ENCODE measurements around the gene DHX29.
"Not testable (repeated sequence)": the region's sequence is repeated elsewhere in the genome, so short reads cannot be mapped to it uniquely, and the experiment has no call there.

DHX29 gene

GRCh38 chr5:55318237-55318636 is 10.7 kb upstream of the DHX29 start:
- DNase-seq (ENCODE audit: insufficient read length, low spot score); FAIRE-seq: not testable (repeated sequence)

GRCh38 chr5:55316837-55317236 is 9.3 kb upstream of the DHX29 start:
- FAIRE-seq, result no peak
- DNase-seq (ENCODE audit: insufficient read length, low spot score), result no peak

DNA sequence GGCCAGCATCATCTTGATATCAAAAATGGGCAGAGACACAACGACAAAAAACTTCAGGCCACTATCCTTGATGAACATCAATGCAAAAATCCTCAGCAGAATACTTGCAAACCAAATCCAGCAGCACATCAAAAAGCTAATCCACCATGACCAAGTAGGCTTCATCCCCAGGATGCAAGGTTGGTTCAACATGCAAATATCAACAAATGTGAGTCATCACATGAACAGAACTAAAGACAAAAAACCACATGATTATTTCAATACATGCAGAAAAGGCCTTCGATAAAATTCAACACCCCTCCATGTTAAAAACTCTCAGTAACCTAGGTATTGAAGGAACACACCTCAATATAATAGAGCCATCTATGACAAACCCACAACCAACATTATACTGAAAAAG is 8.8 kb upstream of the DHX29 start:
- FAIRE-seq, result no peak
- DNase-seq (ENCODE audit: insufficient read length, low spot score), result no peak

DNA sequence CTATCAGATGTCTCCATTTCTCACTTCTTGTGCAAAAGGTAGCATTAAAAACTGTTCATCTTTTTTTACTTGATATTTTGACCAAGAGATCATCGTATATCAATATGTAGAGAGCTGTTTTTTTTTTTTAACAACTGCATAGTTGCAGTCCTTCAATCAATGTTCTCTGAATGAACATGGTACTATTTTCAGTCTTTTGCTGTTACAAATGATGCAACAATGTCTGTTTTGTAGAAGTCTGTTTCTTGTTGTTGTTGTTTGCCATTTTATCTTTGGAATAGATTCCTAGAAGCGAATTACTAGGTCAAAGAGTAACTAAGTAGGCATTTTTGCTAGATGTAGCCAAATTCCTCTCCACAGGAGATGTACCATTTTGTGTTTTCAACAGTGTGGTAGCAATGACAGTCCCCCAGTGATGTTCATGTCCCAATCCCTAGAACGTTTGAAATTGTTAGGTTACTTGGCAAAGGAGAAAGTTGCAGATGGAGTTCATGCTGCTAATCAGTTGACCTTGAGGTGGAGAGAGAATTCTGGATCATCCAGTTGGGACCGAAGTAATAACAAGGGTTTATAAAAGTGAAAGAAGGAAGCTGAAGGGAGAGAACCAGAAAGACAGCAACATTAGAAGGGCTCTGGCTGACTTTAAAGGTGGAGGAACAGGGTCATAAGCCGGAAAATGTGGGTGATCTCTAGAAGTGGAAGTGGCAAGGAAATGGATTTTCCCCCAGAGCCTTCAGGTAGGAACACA is 6.5 kb upstream of the DHX29 start:
- peak; percentile 47 for FAIRE-seq
- no peak for DNase-seq (ENCODE audit: insufficient read length, low spot score)

DNA sequence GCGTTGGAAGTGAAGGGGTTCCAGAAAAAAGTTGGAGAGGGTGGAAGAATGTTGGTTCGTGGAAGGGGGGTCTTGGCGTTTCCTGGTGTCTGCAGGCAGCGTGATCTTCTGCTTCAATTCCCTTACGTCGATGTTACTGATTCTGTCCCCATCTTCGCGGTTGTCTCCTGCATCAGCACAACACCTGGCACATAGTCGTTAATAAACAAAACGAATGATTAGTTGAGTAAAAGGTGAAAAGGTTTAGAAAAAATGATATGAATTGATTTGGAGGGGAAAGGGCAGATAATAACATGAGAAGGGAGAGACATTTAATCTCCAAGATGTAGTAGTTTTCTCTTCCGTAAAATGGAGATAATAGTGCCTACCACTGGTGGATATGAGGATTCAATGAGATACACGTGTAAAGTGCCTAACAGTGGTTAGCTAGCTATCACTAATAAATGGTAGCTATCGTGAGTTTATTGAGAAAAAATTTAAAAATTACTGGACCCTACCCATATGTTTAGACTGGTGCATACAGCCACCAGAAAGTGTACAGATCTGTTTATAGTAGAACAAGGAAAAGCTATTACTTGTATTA is 851 bp upstream of the DHX29 start:
- FAIRE-seq (no peak), DNase-seq (ENCODE audit: insufficient read length, low spot score) (no peak)

DNA sequence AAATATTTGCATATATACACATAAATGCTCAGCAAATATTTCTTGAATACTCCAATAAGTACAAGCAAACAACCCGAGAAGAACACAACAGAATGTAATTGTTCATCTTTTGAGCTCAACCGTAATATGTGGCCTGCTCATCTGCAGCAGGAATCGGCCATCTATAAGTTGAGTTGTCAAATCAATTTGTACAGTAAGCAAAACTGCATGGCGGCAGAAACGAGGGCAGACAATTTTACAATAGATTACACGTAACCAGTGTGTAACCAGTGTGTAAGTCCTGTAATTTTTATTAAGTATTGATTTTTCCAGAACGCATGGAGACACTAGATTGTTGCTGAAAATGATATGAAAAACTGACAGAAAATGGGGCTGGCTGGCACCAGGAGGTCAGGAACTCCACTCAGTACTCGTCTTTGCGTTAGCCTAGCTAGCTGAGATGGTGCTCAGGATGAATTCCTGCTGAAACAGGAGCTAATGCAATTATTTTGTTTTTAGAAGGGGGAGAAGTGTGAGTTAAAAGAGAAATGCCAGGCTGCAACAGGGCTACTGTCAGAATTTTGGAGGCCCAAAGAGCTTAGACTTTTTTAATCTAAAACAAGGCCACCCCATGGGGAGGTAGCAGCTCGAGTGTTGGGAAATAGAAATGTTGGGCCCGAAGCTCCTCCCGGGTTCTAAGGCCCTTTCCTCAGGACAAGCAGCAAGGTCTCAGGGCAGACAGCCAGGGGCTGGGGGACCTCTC is 682 bp downstream of the DHX29 start:
- DNase-seq (ENCODE audit: insufficient read length, low spot score), result no peak
- FAIRE-seq, result no peak

GRCh38 chr5:55305345-55305744 is 2.1 kb downstream of the DHX29 start:
- FAIRE-seq, result no peak
- no peak for DNase-seq (ENCODE audit: insufficient read length, low spot score)

DNA sequence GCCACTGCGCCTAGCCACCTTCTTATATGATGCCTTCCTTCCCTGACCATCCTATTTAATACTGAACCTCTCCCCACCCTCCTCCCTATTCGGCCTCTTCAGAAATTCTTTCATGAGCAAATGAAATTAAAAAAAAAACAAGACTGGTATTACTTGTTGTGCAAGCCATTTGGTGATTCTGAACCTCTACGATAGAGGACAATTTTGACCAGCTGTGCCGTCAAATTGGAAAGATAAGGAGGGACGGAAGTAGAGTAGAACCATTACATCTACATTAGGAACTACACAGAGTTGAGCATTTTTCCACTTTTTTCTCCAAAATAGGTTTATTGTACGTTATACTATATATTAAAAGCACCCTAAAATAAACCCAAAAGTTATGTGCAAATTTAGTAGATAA is 2.9 kb downstream of the DHX29 start:
- FAIRE-seq (no peak), DNase-seq (ENCODE audit: insufficient read length, low spot score) (no peak)

DNA sequence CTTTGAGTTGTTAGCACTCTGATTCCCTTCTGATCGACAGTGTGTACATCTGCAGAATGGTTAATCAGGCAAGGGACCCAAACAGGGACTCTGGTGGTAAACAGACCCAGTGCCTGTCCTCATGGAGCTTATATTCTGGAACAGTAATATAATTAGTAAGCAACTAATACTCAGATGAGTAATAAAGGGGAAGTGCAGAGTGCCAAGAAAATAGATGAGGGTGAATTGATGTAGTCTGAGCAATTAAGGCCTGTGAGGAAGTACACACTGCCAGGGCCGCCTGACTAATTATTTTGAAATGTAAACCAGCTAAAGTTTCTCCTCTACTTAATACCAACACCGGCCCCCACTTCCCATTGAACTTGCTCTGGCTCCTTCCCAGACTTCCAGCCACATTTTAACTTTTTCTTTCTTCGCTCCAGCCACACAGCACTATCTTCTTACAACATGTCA is 4.2 kb downstream of the DHX29 start:
- no peak for FAIRE-seq

GRCh38 chr5:55300890-55301289 is 6.6 kb downstream of the DHX29 start:
- no peak for DNase-seq (ENCODE audit: insufficient read length, low spot score)
- FAIRE-seq, result peak; percentile 18

More for the DNA sequence above, 4.2 kb downstream of the DHX29 start:
- no peak for DNase-seq (ENCODE audit: insufficient read length, low spot score)

DNA sequence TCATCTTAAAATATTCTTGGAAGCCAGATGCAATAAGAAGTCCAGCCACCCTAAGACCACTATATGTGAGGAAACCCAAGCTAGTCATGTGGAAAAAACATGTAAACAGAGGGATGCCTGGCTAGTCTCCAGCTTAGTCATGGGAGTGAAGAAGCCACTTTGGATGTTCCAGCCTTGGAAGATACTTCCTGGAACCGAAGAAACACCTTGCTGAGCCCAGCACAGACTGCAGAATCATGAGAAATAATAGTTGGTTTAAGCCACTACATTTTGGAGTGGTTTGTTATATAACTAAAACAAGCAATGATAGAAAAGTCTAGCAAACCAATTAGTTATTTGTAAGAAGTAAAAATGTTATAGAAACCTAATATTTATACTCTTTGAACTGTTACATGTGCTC is 12.6 kb downstream of the DHX29 start:
- no peak for FAIRE-seq
- DNase-seq (ENCODE audit: insufficient read length, low spot score), result no peak

DNA sequence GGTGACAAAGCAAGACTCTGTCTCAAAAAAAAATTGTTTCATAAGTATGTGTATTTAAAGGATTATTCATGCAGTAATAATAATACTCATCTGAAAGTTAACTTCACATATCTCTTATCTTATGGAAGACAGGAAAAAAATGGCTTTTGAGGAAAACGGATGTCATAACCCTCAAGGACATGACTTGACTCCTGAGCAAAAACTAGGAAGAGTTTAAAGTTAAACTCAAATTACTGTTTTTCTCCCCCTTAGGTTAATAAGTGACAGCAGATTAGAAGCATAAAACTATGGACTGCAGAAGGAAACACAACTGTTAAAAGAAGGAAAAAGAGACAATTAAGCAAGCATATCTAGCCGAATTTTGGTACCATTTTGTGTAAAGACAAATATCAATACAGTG is 16.5 kb downstream of the DHX29 start:
- DNase-seq (ENCODE audit: insufficient read length, low spot score) (no peak), FAIRE-seq (no peak)

DNA sequence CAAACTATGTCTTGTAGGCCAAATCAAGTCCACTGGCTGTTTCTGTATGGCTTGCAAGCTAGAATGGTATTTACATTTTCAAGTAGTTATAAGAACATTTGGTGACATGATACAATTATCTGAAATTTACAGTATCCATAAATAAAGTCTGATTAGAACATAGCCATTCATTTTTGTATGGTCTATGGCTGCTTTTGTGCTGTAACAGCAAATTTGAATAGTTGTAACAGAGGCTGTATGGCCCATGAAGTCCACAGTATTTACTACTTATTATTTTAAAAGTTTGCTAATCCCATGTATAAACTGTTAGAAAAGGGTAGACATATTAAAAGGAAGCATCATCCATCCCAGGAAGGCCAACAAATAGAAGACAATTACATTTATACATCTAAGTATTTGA is 17.7 kb downstream of the DHX29 start:
- FAIRE-seq (no peak), DNase-seq (ENCODE audit: insufficient read length, low spot score) (no peak)

DNA sequence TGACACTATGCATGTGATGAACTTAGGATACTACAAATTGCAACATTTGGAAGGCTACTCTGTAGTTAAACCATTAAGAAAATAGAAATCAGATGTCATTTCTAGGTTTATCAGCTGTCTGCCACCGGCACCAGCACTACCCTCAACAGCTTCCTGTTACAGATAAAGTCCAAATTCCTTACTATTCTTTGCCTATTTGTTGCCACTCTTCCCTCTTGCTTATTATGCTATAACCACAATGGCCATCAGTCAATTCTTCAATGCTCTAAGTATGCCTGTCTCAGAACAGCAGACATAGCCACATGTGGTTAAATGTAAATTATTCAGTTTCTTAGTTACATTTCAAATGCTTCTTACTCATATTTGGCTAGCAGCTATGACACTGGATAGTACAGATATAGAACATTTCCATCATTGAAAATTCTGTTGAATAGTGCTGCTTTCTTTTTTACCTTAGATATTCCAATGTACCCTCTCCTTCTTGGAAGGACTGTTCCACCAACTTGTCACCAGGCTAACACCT is 21.0 kb downstream of the DHX29 start:
- DNase-seq (ENCODE audit: insufficient read length, low spot score) (no peak), FAIRE-seq (no peak)

GRCh38 chr5:55278778-55279177 is 28.7 kb downstream of the DHX29 start:
- DNase-seq (ENCODE audit: insufficient read length, low spot score) (no peak), FAIRE-seq (no peak)

- DNase-seq (ENCODE audit: insufficient read length, low spot score) (no peak), FAIRE-seq (no peak)
These were observed 30.7 kb downstream of the DHX29 start for GRCh38 chr5:55276771-55277170.

GRCh38 chr5:55258339-55258738 is 49.2 kb downstream of the DHX29 start:
- no peak for DNase-seq (ENCODE audit: insufficient read length, low spot score)
- no peak for FAIRE-seq

DNA sequence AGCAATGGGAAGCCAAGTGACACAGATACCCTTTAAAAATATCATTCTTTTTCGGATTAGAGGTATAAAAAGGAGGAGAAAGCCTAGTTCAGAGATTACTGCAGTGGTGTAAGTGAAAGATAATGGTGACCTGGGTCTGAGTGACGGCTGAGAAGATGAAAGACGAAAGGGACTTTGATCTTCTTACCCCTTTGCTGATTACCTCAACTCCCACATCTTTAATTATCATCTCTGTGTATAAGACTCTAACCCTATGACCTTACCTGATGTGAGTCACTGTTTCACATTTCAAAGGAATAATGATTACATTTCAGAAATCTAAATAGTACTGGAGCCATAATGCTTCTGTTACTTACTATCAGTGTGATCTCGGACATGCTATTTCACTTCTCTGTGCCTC is 52.7 kb downstream of the DHX29 start:
- DNase-seq (ENCODE audit: insufficient read length, low spot score), result no peak
- FAIRE-seq, result no peak

DNA sequence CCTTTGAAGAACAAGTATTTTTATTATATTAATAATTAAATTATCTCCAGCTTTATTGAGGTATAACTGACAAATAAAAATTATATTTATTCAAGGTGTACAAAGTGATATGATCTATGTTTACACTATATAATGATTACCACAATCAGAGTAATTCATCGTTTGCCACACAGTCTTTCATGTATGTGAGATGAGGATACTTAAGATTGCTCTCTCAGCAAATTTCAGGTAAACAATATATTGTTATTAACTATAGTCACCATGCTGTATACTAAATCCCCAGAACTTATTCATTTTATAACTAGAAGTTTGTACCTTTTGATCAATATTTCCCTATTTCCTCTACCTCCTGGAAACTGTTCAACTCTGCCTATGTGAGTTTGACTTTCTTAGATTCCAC is 57.4 kb downstream of the DHX29 start:
- no peak for FAIRE-seq
- no peak for DNase-seq (ENCODE audit: insufficient read length, low spot score)

DNA sequence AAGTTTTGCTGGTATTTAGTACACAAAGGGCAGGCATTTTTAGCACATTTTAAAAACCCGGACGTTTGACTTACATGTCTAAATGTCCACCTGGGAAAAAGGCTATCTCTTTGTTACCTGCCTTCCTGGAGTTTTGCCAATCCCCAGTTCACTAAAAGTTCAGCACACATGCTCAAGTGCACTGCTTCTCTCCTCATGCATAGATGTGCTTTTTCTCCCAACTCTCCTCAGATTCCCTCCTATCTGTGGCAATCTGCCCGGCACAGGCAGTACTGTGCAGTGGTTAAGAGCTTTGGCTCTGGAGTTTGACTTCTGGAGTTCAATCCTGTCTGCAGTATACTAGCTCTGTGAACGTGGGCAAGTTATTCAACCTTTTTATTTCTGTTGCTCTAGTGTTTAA is 65.7 kb downstream of the DHX29 start:
- DNase-seq (ENCODE audit: insufficient read length, low spot score) (no peak), FAIRE-seq (no peak)

GRCh38 chr5:55236800-55237199 is 70.7 kb downstream of the DHX29 start:
- DNase-seq (ENCODE audit: insufficient read length, low spot score) (no peak), FAIRE-seq (no peak)

All from GM19239 (cell line).